ENCODE data around the gene RICTOR. TPM values are rescaled to one million over a fixed set of nuclear protein-coding genes. Genes with fewer than 3 reads are reported as not detected.

RICTOR gene
- total RNA-seq, 1 experiment from 2014 or later, result 28.1 TPM

DNA sequence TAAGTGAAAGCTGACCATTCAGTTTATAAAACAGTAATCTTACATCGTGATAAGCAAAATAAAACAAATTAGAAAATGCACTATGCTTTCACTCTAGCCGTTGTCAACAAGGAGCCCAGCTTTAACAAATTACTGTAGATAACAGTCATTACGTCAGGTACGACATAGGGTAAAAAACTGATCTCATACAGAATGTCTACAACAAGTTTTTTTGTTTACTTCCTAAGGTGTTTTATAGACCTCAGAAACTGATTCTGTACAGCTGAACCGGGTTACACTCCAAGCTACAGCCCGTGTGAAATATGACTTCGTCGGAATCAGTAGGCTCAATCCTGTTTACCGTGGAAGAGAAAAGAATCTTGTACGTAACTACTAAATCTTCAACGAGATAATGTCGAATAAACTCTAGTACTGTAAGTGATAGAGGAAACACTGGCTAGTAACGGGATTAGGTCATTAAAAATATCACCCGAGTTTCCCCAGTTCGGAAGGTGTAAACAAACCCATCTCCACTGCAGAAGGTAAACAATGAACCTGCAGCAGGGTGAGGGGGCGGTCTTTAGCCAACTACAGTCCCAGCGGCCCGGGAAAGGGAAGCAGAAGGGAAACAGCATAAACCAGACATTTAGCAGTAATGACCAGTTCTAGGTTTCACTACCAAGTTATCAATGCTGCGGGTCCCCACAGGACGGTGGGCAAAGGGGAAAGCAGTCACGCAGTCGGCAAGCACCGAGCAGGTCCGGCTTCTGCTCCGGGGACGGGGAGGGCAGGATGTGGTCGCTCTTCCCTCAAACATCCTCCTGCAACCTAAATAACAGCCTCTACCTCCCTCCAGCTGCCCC lies 1.1 kb downstream of the RICTOR start:
- TF ChIP-seq EZH2 (IDR thresholded peaks at IDR 0.05; ENCODE audit: low read length, unreplicated experiment), result no peak
- TF ChIP-seq, protein P1, sequence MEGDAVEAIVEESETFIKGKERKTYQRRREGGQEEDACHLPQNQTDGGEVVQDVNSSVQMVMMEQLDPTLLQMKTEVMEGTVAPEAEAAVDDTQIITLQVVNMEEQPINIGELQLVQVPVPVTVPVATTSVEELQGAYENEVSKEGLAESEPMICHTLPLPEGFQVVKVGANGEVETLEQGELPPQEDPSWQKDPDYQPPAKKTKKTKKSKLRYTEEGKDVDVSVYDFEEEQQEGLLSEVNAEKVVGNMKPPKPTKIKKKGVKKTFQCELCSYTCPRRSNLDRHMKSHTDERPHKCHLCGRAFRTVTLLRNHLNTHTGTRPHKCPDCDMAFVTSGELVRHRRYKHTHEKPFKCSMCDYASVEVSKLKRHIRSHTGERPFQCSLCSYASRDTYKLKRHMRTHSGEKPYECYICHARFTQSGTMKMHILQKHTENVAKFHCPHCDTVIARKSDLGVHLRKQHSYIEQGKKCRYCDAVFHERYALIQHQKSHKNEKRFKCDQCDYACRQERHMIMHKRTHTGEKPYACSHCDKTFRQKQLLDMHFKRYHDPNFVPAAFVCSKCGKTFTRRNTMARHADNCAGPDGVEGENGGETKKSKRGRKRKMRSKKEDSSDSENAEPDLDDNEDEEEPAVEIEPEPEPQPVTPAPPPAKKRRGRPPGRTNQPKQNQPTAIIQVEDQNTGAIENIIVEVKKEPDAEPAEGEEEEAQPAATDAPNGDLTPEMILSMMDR (conservative IDR thresholded peaks at IDR 0.05; ENCODE audit: low read depth, low read length), result 0 out of 2 replicates have a peak, but pooled peaks have one; percentile 18
- ATAC-seq, result peak; percentile 42
- Histone ChIP-seq H3K9me3 (ENCODE audit: low read length) (no peaks in the 10 kb centered on the region), H3F3A (ENCODE audit: low read length, unreplicated experiment) (peaks cover 11% of the 10 kb centered on the region), H3K4me3 (ENCODE audit: low read length) (peak overlapping the region; percentile 94), H3K4me1 (ENCODE audit: insufficient read depth, low read length) (peaks cover 37% of the 10 kb centered on the region), H3K36me3 (ENCODE audit: low read depth, low read length) (peaks cover 16% of the 10 kb centered on the region), H3K9me2 (replicated peaks; ENCODE audit: low read length) (no peaks in the 10 kb centered on the region), H3K27ac (ENCODE audit: low read length) (peak overlapping the region; percentile 87), H3K79me2 (ENCODE audit: low read length) (peaks cover 78% of the 10 kb centered on the region), H4K20me1 (ENCODE audit: low read length) (peaks cover 25% of the 10 kb centered on the region), H3K27me3 (ENCODE audit: low read length) (no peaks in the 10 kb centered on the region), H2AFZ (ENCODE audit: low read length) (peak overlapping the region; percentile 44), H3K9ac (ENCODE audit: low read length) (peak overlapping the region; percentile 95), H3K4me2 (ENCODE audit: low read length) (peak overlapping the region; percentile 90)
- TSS peak; percentile 36 for BruUV-seq (replicated peaks)
- intact Hi-C loops (cut with micrococcal nuclease), result loop anchor here (2.0 kb wide), 2 partner anchors 76 to 78 kb away; no protein-coding TSS in a partner anchor
- ChIA-PET CTCF (interaction anchor here (1.0 kb wide), 1 partner anchor 68 kb away, joined by 3 read pairs; no protein-coding TSS in a partner anchor), POLR2A (ENCODE audit: unreplicated experiment) (interaction anchor here (0.5 kb wide), 1 partner anchor 198 kb away, joined by 3 read pairs; no protein-coding TSS in a partner anchor)
- DNase-seq, result peak; percentile 57

DNA sequence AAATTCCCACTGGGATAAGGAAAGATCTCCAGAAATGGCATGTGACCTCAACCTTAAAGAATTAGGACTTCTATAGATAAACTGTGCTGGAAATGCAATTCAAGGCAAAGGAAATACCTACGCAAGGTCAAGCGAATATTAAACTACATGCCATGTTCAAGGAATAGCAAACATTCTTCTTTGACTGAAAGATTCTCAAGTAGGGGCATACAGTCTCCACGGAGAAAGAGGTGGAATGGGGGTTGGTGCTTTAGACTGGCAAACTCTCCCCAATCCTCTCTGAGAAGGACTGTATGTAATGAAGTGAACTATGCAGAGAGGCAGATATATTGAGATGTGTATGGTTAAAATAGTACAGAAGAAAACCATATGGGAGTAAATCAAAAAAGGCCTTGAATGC lies 6.1 kb downstream of the RICTOR start:
- ATAC-seq, result no peak
- intact Hi-C loops (cut with micrococcal nuclease), result no loop called here
- H4K20me1 ChIP-seq (ENCODE audit: low read length), result peaks cover 24% of the 10 kb centered on the region

More for the DNA sequence above, 6.1 kb downstream of the RICTOR start:
- Histone ChIP-seq H3K4me3 (ENCODE audit: low read length) (no peak overlapping the region), H3K9me3 (ENCODE audit: low read length) (no peaks in the 10 kb centered on the region), H3K27ac (ENCODE audit: low read length) (no peak overlapping the region), H3F3A (ENCODE audit: low read length, unreplicated experiment) (no peaks in the 10 kb centered on the region), H3K9ac (ENCODE audit: low read length) (no peak overlapping the region), H3K9me2 (replicated peaks; ENCODE audit: low read length) (no peaks in the 10 kb centered on the region), H3K4me2 (ENCODE audit: low read length) (no peak overlapping the region), H3K79me2 (ENCODE audit: low read length) (peaks cover 99% of the 10 kb centered on the region), H3K4me1 (ENCODE audit: insufficient read depth, low read length) (peaks cover 15% of the 10 kb centered on the region), H2AFZ (ENCODE audit: low read length) (no peak overlapping the region), H3K36me3 (ENCODE audit: low read depth, low read length) (peaks cover 40% of the 10 kb centered on the region), H3K27me3 (ENCODE audit: low read length) (no peaks in the 10 kb centered on the region)
- ChIA-PET POLR2A (ENCODE audit: unreplicated experiment) (no interaction called here), CTCF (no interaction called here)
- TF ChIP-seq EZH2 (IDR thresholded peaks at IDR 0.05; ENCODE audit: low read length, unreplicated experiment) (no peak), EZH2phosphoT487 (IDR thresholded peaks at IDR 0.05; ENCODE audit: borderline replicate concordance, low read length) (no peak)
- TF ChIP-seq, protein P1 (conservative IDR thresholded peaks at IDR 0.05; ENCODE audit: low read depth, low read length), result no peak
- BruUV-seq (replicated peaks), result no TSS peak
- no peak for DNase-seq

Measured in PC-3 (cell line).